Body of pancreas (tissue), 4 donors: ENCODE measurements around the gene ATCAY.

Experiments used
- CTCF ChIP-seq, 7 experiments: fragments of 450-650 bp in 4 of 7; fragments of 200-600 bp in 3 of 7; sonication (generic) in 3 of 7; IDR thresholded peaks; one replicate each; pipeline ENCODE4 v1.5.1; 2016 to 2019; ENCODE audit warnings: antibody characterized with exemption in 7 of 7
- POLR2A ChIP-seq, 3 donors: fragments of 450-650 bp; IDR thresholded peaks; one replicate each; pipeline ENCODE4 v1.6.1; 2016; ENCODE audit warnings: antibody characterized with exemption in 3 of 3, mild to moderate bottlenecking in 2 of 3

GRCh38 chr19:3949997-3950859, 69.7 kb downstream of the ATCAY start:
- no peak for TF ChIP-seq CTCF (IDR thresholded peaks at IDR 0.05)
- no peak for TF ChIP-seq POLR2A (IDR thresholded peaks at IDR 0.05)
